ENCODE measurements around the gene MLLT10. TPM values are rescaled to one million over a fixed set of nuclear protein-coding genes. Genes with fewer than 3 reads are reported as not detected.

MLLT10 gene
- total RNA-seq, 1 experiment from 2014 or later, result 72.3 TPM

GRCh38 chr10:21495752-21496342, 38.2 kb upstream of the MLLT10 start:
- Mint-ChIP-seq H3K4me1 (peaks cover 40 to 51% of the 10 kb centered on the region in 2 experiments), H3K9me3 (no peaks in the 10 kb centered on the region; a peak in 1 of 5 replicates), H3K36me3 (ENCODE audit: insufficient read depth in 1 of 3, low read depth in 3 of 3) (peaks cover 2 to 13% (median 9%) of the 10 kb centered on the region in 3 experiments; a peak in 5 of 7 replicates), H3K27ac (peak overlapping the region; percentile 68 to 95 (median 76); a peak in 4 of 7 replicates), H3K4me3 (peak overlapping the region; percentile 78 to 88), H3K27me3 (ENCODE audit: low read depth) (peaks cover 33% of the 10 kb centered on the region)
- Histone ChIP-seq H2BK12ac (ENCODE audit: insufficient read length, low read depth, low read length) (no peak overlapping the region), H3K4ac (ENCODE audit: low read depth, low read length) (no peak overlapping the region), H3K4me1 (ENCODE audit: insufficient read depth, low read length) (0 out of 2 replicates have a peak, but pooled peaks cover 4% of the 10 kb centered on the region), H4K20me1 (ENCODE audit: control insufficient read depth, insufficient read depth, insufficient read length) (no peaks in the 10 kb centered on the region), H2AFZ (ENCODE audit: low read length) (no peak overlapping the region), H3K79me2 (ENCODE audit: insufficient read depth, low read length) (no peaks in the 10 kb centered on the region), H4K8ac (replicated peaks; ENCODE audit: insufficient read length, low read depth, low read length) (no peak overlapping the region), H2BK20ac (ENCODE audit: low read depth, low read length, poor library complexity, severe bottlenecking) (no peak overlapping the region), H3K14ac (ENCODE audit: insufficient read depth, low read length) (peak overlapping the region; percentile 69; the same call in 1 of the 2 replicates), H2BK5ac (ENCODE audit: insufficient read length, low read length) (peak overlapping the region; percentile 64), H3K18ac (ENCODE audit: insufficient read length, low read depth, low read length) (peak overlapping the region; percentile 78), H4K91ac (ENCODE audit: insufficient read length, low read depth, low read length) (no peak overlapping the region), H3K23ac (ENCODE audit: insufficient read length, low read depth, low read length) (no peak overlapping the region), H3K23me2 (ENCODE audit: insufficient read length, low read depth, low read length, poor library complexity, severe bottlenecking) (peaks cover 38% of the 10 kb centered on the region), H3K79me1 (ENCODE audit: insufficient read depth, low read depth, low read length, poor library complexity, severe bottlenecking) (no peaks in the 10 kb centered on the region), H3T11ph (ENCODE audit: low read length) (no peak overlapping the region), H3K56ac (ENCODE audit: insufficient read length, low read depth, low read length) (no peak overlapping the region), H4K5ac (ENCODE audit: insufficient read length, low read depth, low read length) (no peak overlapping the region), H2BK15ac (ENCODE audit: low read depth, low read length) (no peak overlapping the region), H2AK5ac (ENCODE audit: insufficient read length, low read length) (no peak overlapping the region), H3K9me3 (ENCODE audit: control insufficient read depth, low read depth, low read length) (no peaks in the 10 kb centered on the region), H3K4me2 (ENCODE audit: insufficient read depth, insufficient read length, low read length) (peak overlapping the region; percentile 70), H2BK120ac (ENCODE audit: low read depth, low read length, poor library complexity, severe bottlenecking) (no peak overlapping the region), H3K27me3 (ENCODE audit: insufficient read depth, low read length) (peaks cover 19% of the 10 kb centered on the region; the same call in 1 of the 2 replicates), H3K9ac (ENCODE audit: extremely low read depth, insufficient read length, low read length) (peak overlapping the region; percentile 59), H3K27ac (ENCODE audit: insufficient read length, low read depth, low read length) (no peak overlapping the region)
- peak; percentile 92 for DNase-seq
- WGBS (ENCODE audit: extremely low coverage, insufficient read length, low lambda C conversion rate), result no CpG with 5 or more reads among the region's 58 CpGs
- peak; percentile 99 for TF ChIP-seq CTCF (conservative IDR thresholded peaks at IDR 0.05)
